ENCODE measurements around the gene DNAJC18.
"Not testable (repeated sequence)": the region's sequence is repeated elsewhere in the genome, so short reads cannot be mapped to it uniquely, and the experiment has no call there.

Gene DNAJC18

GRCh38 chr5:139387611-139388197, 51.6 kb downstream of the DNAJC18 start:
- no peak for DNase-seq (ENCODE audit: low read depth)

GRCh38 chr5:139386956-139387355, 52.4 kb downstream of the DNAJC18 start:
- not testable (repeated sequence) for DNase-seq (ENCODE audit: low read depth)

DNA sequence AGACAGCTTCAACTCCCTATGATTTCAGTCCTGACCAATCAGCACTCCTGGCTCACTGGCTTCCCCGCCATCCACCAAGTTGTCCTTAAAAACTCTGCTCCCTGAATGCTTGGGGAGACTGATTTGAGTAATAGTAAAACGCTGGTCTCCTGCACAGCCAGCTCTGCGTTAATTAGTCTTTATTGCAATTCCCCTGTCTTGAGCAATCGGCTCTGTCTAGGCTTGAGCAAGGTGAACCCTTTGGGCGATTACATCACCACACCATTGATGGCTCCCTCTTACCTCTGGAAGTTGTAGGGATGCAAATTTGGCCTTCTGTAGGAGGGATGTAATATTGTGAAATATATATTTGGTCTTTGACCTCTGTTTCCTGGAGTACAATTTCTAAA, 53.3 kb downstream of the DNAJC18 start:
- DNase-seq (ENCODE audit: low read depth) = no peak

DNA sequence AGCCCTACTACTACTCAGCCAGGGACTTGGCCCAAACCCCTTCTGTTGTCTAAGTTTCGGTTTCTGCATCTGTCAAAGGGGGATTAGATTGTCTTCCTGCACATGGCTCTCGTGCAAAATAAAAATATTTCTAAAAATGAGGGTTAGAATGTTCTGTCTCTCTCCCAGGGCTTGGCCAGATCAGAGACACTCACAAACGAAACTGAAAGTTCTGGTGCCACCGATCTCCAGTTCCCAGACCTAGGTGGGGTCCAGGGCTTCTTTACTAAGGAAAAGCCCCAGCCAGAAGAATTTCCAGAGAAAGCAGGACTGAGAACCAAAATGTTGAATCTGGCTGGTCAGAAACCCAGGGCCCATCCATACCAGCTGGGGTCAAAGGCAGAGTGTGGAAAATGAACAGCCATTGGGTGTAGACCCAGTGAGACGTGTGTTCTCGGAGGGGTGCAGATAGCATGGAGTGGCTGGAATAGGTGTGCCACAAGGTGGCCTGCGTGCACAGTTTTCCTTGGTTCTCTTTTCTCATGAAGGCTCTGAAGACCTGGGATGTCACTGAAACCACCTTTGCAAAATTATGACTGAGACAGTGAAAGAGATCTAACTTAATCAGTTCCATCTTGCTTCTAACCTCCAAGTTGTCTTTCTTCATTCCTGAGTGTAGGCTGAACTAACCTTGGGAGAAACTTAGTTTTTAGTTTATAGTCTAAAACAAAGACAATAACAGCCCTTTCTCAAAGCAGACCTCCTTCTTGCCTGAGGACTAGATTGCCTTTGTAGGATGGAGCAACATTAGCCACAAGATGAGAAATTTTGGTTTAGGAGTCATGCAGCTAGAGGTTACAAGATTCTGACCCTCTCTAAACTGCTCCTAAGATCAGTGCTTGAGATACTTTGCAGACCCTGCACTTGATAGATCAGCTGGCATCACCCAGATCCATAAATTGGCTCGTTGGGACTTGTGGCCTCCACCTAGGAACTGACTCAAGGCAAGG, 54.0 kb downstream of the DNAJC18 start:
- DNase-seq (ENCODE audit: low read depth) = no peak

DNA sequence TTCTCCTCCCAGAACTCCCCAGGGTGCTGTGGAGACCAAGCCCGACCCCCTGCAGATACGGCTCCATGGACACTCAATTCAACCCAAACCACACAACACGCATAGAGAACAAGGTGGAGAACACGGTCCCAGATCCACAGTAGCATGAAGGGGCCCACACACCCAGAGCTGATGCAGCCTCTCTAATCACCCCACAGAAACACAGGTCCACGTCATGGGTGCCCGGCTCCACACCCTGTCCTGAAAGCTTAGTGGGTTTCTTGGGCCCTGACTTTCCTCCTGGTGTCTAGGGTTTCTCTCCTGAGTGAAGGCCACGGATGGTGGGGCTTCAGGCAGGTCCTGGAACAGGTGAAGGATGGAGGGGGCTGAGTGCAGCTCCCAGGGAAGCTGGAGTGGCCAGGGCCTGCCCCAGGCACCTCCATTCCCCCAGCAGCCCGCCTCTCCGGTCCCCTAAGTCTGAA, 54.7 kb downstream of the DNAJC18 start:
- no peak for DNase-seq (ENCODE audit: low read depth)

- DNase-seq (ENCODE audit: low read depth) = no peak
Observed at GRCh38 chr5:139383993-139384590, 55.2 kb downstream of the DNAJC18 start.

DNA sequence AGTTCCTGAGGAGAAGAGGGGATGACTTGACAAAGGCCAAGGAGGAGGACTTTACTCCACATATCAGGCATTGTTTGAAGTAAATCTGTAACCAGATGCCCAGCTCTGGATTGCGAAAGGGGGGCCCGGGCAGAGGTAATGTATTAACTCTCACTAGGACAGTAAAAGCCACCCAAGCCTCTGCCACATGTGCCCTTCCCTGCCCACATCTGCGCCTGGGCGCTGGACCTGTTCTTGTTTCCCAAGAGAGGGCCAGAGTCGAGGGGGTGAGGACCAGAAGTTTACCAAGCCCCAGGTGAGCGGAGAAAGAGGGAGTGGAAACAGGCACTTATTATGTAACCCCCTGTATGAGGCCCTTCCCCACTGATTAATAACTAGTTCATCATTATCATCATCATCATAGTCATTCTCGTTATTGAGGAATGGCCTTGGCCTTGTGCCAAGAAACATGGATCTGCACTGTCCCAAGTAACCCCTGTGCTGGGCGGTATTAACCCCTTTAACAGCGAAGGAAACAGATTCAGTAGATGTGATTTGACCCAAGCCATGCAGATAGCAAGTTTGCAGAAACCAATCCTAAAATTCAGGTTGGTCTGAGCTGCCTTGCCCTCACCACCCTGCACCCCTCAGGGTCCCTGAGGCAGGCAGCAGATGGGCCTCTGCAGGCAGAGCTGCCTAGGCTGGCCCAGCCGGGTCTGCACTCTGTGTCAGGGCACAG, 55.9 kb downstream of the DNAJC18 start, which contains the start of gene SLC23A1:
Gene SLC23A1, minus strand, starts transcription at position 23 of the 718 bp plus-strand sequence. CDS start 44 bp downstream, outside the sequence.
- DNase-seq (ENCODE audit: low read depth) = no peak

DNA sequence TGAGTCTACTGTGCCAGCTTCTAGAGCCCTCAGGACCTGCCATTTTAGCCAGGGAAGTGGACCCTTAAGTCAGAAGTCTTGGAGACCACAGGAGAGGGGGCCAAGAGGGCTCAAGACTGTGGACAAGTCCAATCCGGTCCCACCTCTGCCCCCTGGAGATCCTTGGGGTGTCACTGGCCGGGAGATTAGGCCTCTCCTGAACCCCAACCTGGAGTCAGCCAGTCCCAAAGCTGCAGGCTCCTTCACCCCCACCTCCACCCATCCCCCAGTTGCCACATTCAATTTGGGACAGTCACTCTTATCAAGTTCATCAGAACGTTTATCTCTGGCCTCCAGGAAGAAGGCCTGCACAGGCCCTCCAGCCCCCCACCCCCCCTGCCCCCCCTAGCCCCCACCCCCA, 56.5 kb downstream of the DNAJC18 start:
- DNase-seq (ENCODE audit: low read depth) = no peak

- no peak for DNase-seq (ENCODE audit: low read depth)
Observed at GRCh38 chr5:139381837-139382761, 57.2 kb downstream of the DNAJC18 start.

- DNase-seq (ENCODE audit: low read depth) = no peak
Observed at GRCh38 chr5:139379626-139380449, 59.5 kb downstream of the DNAJC18 start.

DNA sequence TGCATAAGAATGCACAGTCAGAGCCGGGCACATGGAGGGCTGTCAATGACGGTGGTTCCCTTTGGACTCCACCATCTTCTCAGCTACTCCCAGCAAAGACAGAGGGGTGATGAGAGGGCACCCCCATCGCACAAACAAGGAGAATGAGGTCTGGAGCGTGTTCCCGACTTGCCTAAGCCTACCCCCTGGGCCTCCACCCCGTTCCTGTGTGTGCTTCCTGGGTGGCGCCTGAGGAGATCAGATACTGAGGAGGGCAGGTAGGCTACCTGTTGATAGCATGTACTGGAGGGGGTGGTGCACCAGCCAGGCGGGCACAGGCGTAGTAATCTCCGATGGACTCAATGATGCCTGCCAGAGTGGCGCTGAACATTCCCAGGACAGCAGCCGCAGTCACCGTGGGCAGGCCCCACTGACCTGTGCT, 60.4 kb downstream of the DNAJC18 start:
- no peak for DNase-seq (ENCODE audit: low read depth)

- DNase-seq (ENCODE audit: low read depth) = no peak
Observed at GRCh38 chr5:139378101-139378825, 61.1 kb downstream of the DNAJC18 start.

GRCh38 chr5:139377226-139377625, 62.1 kb downstream of the DNAJC18 start:
- no peak for DNase-seq (ENCODE audit: low read depth)

- no peak for DNase-seq (ENCODE audit: low read depth)
Observed at GRCh38 chr5:139376364-139376763, 63.0 kb downstream of the DNAJC18 start.

DNA sequence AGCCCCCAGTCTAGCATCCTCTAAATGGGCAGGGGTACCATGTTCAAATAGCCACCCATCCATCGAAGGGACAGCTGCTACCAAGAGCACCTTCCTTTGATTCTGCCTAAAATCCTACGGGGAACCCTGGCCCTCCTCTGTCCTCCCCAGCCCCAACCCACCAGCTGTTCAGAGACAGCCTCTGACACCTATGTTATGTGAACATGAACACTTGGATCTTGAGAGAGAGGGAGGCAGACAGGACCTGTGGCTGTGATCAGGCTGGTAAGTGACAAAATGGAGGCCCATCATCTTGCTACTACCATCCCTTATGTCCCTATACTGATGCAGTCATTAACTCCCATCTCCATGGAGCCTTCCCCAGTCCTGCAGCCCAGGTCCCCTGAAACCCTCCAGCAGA, 64.4 kb downstream of the DNAJC18 start:
- no peak for DNase-seq (ENCODE audit: low read depth)

- no peak for DNase-seq (ENCODE audit: low read depth)
Observed at GRCh38 chr5:139371482-139372435, 67.6 kb downstream of the DNAJC18 start.

DNA sequence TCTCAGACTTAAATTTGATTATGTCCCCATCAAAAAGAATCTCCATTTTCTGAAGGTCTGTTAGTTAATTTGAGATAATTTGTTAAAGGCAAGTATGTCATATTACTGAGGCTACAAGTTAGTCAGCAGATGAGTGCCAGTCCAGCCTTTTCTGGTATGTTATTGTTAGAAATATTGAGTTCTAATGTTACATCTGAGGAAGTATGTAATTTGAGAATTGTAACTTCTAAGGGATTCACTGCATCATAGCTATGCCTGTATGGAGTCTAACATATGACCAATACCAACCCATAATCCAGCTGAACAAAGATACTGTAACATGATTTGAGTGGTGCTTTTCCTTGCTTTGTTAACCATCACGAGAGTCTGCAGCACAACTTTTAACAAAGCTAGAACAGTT, 70.1 kb downstream of the DNAJC18 start:
- no peak for DNase-seq (ENCODE audit: low read depth)

GRCh38 chr5:139368613-139369012, 70.7 kb downstream of the DNAJC18 start:
- no peak for DNase-seq (ENCODE audit: low read depth)

Measured in CMK (cell line).